D721Med (cell line): ENCODE results near the gene GOT1.

Experiments used
- DNase-seq: peaks from one replicate; pipeline ENCODE4 v3.0.0; 2011; ENCODE audit warnings: low spot score; ENCODE audit not compliant: insufficient read length
- FAIRE-seq: peaks from 2 replicates; lab custom pipeline; 2011; peaks lifted over from hg19 to GRCh38; lab: Jason Lieb, UNC
- TF ChIP-seq, protein P1 (sequence below): IDR thresholded peaks from 2 replicates; pipeline ENCODE4 v1.5.1; 2012; ENCODE audit warnings: mild to moderate bottlenecking, control low read depth; ENCODE audit not compliant: insufficient read depth; ENCODE audit errors: missing control alignments

The GOT1 gene

DNA sequence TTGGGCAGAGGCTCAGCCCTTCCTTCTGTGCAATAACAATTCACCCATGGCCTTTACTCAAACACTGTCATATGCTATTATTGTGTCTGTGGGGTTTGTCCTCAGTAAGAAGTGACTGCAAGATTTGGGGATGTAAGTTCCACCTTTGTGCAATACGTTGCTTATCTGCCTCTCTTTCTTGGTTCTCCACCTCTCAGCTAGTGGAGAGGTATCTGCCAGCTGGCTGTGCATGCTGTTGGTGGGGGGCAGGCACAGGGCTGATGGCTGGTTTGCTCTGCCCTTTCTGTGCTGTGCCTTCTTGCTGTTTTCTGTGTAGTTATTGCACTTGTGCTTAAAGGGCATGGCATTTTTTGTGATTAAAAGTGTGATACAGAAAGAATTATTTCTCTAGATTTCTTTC lies 65.1 kb downstream of the GOT1 start:
- DNase-seq (no peak), FAIRE-seq (no peak)
- TF ChIP-seq, protein P1, sequence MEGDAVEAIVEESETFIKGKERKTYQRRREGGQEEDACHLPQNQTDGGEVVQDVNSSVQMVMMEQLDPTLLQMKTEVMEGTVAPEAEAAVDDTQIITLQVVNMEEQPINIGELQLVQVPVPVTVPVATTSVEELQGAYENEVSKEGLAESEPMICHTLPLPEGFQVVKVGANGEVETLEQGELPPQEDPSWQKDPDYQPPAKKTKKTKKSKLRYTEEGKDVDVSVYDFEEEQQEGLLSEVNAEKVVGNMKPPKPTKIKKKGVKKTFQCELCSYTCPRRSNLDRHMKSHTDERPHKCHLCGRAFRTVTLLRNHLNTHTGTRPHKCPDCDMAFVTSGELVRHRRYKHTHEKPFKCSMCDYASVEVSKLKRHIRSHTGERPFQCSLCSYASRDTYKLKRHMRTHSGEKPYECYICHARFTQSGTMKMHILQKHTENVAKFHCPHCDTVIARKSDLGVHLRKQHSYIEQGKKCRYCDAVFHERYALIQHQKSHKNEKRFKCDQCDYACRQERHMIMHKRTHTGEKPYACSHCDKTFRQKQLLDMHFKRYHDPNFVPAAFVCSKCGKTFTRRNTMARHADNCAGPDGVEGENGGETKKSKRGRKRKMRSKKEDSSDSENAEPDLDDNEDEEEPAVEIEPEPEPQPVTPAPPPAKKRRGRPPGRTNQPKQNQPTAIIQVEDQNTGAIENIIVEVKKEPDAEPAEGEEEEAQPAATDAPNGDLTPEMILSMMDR = no peak

DNA sequence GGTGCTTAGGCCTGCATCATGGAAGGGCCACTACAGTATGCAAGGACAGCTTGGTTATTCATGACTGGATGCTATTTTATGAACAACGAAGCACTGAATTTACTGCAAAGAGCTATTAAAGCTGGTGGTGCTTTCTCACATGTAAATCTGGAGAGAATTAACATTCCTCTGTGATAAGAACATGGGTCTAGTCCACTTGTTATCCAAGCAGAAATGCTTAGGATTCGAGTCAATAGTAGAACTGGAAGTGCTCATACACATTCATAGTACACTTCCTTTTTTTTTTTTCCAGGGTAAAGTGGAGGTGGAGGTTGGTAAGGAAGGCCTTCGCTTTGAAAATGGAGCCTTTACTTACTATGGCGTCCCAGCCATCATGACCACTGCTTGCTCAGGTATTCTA lies 66.3 kb downstream of the GOT1 start:
- TF ChIP-seq, protein P1 = no peak
- no peak for DNase-seq
- no peak for FAIRE-seq

DNA sequence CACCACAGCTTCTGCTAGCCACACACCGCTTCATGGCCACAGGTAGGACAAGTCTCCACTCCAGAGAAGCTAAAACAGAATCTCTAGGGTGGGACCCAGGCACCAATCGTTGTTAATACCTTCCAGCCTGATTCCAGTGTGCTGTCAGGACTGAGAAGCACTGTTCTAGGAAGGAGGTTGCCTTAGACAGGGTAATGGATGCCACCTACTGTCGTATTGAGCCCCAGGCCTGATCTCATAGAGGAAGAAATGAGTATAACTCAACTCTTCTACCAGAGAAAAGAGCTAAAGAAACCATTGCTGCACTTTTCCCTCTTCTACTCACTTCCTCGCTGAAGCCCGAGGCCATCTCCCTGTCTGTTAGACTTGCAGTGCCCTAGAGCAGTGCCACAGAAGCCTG lies 69.5 kb downstream of the GOT1 start:
- DNase-seq = no peak
- FAIRE-seq = no peak
- TF ChIP-seq, protein P1 = no peak

DNA sequence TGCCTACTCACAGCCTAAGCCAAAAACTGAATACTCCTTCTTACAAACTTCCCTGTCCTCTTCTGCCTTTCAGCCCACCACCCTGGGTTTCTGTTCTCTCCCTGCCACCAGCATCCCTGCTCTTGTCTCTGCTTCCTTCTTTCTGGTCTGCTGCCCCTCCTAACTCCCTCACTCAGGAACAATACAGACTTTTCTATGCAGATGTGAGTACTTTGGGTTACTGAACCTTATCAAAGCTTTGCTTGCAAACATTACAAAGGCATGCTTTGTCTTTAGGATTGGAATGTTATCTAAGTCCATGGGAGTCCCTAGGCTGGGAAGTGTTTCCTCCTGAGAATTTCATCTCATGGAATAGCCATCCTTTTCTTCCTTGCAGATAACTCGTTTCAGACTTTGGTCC lies 72.3 kb downstream of the GOT1 start:
- FAIRE-seq = no peak

DNA sequence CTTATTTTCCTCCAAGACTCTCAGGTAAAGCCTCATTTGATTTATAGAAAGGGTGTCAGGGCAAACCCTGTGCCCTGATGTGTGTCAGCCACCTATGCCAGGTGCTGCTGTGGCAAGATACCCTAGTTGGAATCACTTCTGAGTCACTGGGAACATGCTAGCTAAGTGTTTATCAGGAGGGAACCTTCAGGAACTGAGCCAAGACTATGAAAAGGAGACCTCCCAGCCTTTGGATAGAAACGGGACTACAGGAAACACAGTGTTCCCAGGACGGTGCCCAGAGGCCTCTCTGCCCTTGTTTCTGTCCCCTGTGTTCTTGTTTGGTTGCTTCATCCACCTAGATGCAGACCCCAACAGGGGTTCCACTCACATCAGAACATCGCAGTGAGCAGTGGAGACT lies 72.7 kb downstream of the GOT1 start:
- FAIRE-seq = no peak
- TF ChIP-seq, protein P1 = no peak
- DNase-seq = no peak

More for the DNA sequence above, 72.3 kb downstream of the GOT1 start:
- no peak for DNase-seq
- TF ChIP-seq, protein P1 = no peak

DNA sequence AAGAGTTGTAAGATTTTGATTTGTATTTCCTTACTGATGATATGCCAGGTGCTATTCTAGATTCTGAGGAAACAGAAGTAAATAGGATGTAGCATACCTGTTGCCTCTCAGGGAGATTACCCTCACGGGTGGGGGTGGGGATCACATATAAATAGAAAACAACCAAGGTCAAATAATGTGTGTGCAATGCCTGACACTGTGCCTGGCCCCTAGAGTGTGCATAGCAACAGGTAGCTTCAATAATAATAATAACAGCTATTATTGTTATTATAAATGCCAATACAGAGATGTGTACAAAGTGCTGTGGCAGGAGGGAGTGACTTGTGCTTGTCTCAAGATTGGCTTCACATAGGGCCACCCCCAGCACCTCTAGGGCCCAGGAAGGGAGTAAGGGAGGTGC lies 77.2 kb downstream of the GOT1 start:
- no peak for FAIRE-seq
- TF ChIP-seq, protein P1 = no peak
- DNase-seq = no peak

DNA sequence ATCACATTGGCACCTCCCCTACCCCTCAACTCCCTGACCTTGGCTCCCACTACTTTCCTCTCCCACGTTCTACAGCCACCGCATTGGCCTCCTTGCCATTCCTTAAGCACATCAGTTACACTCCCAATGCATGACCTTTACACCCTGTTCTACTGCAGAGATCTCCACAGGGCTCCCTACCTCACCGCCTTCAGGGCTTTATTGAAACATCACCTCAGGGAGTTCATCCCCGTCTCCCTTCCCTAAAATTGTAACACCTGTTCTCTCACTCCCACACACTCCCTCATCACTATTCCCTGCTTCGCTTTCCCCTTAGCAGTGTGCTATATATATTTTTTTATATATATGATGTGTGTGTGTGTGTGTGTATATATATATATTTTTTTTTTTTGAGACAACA lies 82.8 kb downstream of the GOT1 start:
- FAIRE-seq = no peak
- TF ChIP-seq, protein P1 = no peak
- no peak for DNase-seq
